Stimulated activated CD8-positive, alpha-beta memory T cell treated with anti-CD3 and anti-CD28 coated beads, Interleukin-12 subunit alpha, Interleukin-12 subunit beta, amount 100 ng/mL, for 1 hour (primary cell): ENCODE data around the gene CD36.

Experiments used
- DNase-seq: peaks from one replicate; pipeline ENCODE4 v3.0.0-alpha.2; 2020; ENCODE audit warnings: low read depth

Gene CD36

GRCh38 chr7:80705130-80705781 lies 66.8 kb downstream of the CD36 start:
- no peak for DNase-seq

- DNase-seq = no peak
These were observed 68.9 kb downstream of the CD36 start for GRCh38 chr7:80707318-80707717.

DNA sequence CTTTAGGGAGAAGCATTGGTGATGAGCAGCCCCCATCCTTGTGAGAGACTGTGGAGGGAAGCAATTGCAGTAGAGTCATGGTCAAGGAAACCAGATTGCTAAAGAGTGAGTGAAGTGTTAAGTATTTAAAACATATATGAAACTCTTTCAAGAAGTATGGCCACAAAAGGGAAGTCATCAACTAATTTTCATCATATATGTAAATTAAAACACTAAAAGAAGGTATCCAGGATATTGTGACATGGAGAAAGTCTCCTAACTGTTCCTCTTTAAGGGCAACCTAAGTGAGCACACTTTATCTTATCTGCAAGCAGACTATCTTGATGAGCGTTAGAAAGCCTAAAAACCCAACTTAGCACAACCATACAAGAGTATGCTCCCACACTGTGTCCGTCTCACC lies 69.7 kb downstream of the CD36 start:
- DNase-seq = no peak

DNA sequence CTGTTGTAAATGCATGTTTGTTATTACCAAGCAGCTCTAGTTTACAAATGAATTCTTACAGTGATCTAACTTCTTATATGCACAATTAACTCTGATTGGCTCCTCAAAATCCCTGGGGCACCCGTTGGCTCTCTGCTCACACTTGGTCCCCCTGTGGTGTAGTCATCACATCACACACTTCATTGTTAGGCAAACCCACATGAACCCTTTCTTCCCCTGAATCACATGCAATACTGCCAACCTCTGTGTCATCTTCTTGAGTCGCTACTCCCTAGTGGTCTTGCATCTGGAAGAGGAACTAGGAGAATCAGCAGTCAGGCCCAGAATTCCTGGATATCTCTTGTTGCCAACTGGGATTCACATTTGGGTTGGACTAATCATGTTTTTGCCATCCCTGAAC lies 73.1 kb downstream of the CD36 start:
- no peak for DNase-seq

- DNase-seq = no peak
These were observed 80.8 kb downstream of the CD36 start for GRCh38 chr7:80719261-80719660.

DNA sequence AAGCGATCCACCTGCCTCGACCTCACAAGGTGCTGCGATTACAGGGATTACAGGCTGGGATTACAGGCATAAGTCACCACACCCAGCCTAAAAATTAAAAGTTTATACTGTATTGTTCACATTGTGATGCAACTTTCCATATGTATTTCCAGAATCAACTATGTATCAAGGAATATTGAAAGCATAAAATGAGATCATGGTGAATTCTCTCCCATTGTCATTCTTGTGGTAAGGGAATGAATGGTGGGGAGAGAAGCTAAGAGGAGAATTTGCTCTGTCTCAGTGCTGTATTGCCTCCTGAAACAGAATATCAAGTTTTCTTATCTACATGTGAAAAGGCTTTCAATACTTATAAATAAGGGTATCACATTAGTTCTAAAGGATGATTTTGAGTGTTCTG lies 81.7 kb downstream of the CD36 start:
- DNase-seq = no peak

DNA sequence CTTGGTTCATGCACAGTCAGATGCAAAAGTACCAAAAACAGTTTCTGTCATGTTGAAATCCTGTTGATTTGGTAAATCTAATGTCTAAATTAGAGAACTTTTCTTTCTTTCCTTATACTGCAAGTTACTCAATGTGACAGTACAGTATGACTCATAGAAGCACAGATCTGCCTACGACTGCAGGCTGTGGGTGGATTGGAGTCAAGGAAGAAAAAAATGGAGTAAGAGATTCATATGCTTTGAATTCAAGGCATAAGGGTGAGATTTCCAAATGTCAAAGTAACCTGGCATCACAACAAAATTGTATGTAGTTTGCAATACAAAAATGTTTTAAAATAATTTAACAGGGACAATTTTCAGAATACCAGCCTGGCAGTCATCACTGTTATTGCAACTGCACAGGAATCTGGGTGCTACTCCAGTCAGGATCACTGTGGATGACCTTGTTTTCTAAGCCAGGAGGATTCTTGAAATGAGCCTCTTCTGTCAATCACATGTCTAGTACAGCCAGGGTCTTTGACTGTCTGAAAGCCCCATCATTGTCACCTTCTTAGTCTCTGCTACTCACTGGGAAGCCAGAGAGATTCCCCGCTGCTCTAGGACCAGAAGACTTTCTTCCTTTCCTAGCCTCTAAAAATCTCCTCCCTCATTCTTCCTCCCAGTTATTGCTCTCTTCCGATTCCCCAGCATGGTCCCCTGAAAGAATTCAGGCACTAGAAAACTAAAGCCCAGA lies 83.6 kb downstream of the CD36 start:
- no peak for DNase-seq

- DNase-seq = no peak
These were observed 84.3 kb downstream of the CD36 start for GRCh38 chr7:80722616-80723195.

DNA sequence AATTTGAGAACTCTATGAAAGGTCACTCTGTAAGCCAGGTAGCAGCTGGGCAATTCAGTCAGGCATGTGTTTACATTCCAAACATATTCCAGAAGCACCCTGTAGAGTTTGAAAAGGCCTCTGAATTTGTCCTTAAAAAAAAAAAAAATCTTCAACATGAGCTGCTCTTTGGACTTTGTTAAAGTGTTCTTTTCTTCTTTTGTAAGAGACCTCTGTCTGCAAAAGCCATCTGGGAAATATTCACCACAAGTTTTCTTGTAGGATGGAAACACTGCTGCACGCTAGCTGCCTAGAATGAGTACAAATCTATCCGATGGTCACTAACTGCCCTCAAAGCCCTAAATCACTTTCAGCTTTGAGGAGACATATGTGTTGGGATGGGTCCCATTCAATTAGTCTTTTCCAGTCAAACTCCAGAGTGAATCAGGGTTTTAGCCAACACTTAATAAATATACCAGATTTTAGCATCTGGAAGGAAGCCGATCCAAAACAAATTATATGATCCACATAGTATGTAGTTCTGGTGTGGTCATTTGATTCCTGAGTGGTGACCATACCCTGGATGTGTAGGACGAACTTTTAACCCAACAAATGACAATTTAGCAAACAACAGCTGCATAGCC lies 85.9 kb downstream of the CD36 start:
- no peak for DNase-seq

- DNase-seq = no peak
These were observed 86.8 kb downstream of the CD36 start for GRCh38 chr7:80725181-80725611.
